ENCODE results near the gene KCNH6. TPM values are rescaled to one million over a fixed set of nuclear protein-coding genes. Genes with fewer than 3 reads are reported as not detected.

The KCNH6 gene
- total RNA-seq, 1 experiment from 2014 or later: not detected

GRCh38 chr17:63525190-63525946, 2.2 kb downstream of the KCNH6 start:
- Mint-ChIP-seq H3K4me3 (ENCODE audit: unreplicated experiment) (no peak overlapping the region), H3K36me3 (ENCODE audit: insufficient read depth, unreplicated experiment) (no peaks in the 10 kb centered on the region), H3K4me1 (ENCODE audit: low read depth, unreplicated experiment) (peaks cover 8% of the 10 kb centered on the region), H3K27ac (ENCODE audit: unreplicated experiment) (no peak overlapping the region), H3K9me3 (ENCODE audit: unreplicated experiment) (no peaks in the 10 kb centered on the region), H3K27me3 (ENCODE audit: insufficient read depth, unreplicated experiment) (peaks cover 8% of the 10 kb centered on the region)
- Histone ChIP-seq H3K27me3 (replicated peaks; ENCODE audit: control insufficient read depth, insufficient read depth, low read length) (no peaks in the 10 kb centered on the region), H3K9me3 (no peaks in the 10 kb centered on the region), H3K4me1 (0 out of 2 replicates have a peak, but pooled peaks cover 4% of the 10 kb centered on the region), H3K36me3 (ENCODE audit: control insufficient read depth, insufficient read depth, low read length) (no peaks in the 10 kb centered on the region), H3K4me3 (ENCODE audit: low read depth, low read length) (no peak overlapping the region)
- BruUV-seq (replicated peaks): no TSS peak
- ChIA-PET CTCF (interaction anchor here (0.6 kb wide), 1 partner anchor 242 kb away, joined by 3 read pairs; no protein-coding TSS in a partner anchor), POLR2A (no interaction called here)
- DNase-seq: no peak
- intact Hi-C loops (cut with micrococcal nuclease; ENCODE audit: unreplicated experiment): no loop called here
- TF ChIP-seq, protein P1, sequence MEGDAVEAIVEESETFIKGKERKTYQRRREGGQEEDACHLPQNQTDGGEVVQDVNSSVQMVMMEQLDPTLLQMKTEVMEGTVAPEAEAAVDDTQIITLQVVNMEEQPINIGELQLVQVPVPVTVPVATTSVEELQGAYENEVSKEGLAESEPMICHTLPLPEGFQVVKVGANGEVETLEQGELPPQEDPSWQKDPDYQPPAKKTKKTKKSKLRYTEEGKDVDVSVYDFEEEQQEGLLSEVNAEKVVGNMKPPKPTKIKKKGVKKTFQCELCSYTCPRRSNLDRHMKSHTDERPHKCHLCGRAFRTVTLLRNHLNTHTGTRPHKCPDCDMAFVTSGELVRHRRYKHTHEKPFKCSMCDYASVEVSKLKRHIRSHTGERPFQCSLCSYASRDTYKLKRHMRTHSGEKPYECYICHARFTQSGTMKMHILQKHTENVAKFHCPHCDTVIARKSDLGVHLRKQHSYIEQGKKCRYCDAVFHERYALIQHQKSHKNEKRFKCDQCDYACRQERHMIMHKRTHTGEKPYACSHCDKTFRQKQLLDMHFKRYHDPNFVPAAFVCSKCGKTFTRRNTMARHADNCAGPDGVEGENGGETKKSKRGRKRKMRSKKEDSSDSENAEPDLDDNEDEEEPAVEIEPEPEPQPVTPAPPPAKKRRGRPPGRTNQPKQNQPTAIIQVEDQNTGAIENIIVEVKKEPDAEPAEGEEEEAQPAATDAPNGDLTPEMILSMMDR (IDR thresholded peaks at IDR 0.05; ENCODE audit: insufficient read depth in 1 of 2, low read depth in 1 of 2, low read length in 1 of 2, severe bottlenecking in 1 of 2, unreplicated experiment in 1 of 2): no peak

GRCh38 chr17:63526861-63527260, 3.7 kb downstream of the KCNH6 start:
- peaks cover 8% of the 10 kb centered on the region for H3K27me3 Mint-ChIP-seq (ENCODE audit: insufficient read depth, unreplicated experiment)
- H3K9me3 Mint-ChIP-seq (ENCODE audit: unreplicated experiment): no peaks in the 10 kb centered on the region
- ChIA-PET CTCF (no interaction called here), POLR2A (no interaction called here)
- no peaks in the 10 kb centered on the region for H3K27me3 ChIP-seq (replicated peaks; ENCODE audit: control insufficient read depth, insufficient read depth, low read length)
- peaks cover 8% of the 10 kb centered on the region for H3K4me1 Mint-ChIP-seq (ENCODE audit: low read depth, unreplicated experiment)
- no peak overlapping the region for H3K4me3 ChIP-seq (ENCODE audit: low read depth, low read length)
- DNase-seq: no peak
- H3K4me3 Mint-ChIP-seq (ENCODE audit: unreplicated experiment): no peak overlapping the region
- intact Hi-C loops (cut with micrococcal nuclease; ENCODE audit: unreplicated experiment): no loop called here
- H3K27ac Mint-ChIP-seq (ENCODE audit: unreplicated experiment): no peak overlapping the region
- 0 out of 2 replicates have a peak, but pooled peaks cover 4% of the 10 kb centered on the region for H3K4me1 ChIP-seq
- no TSS peak for BruUV-seq (replicated peaks)
- TF ChIP-seq, protein P1 (IDR thresholded peaks at IDR 0.05; ENCODE audit: insufficient read depth in 1 of 2, low read depth in 1 of 2, low read length in 1 of 2, severe bottlenecking in 1 of 2, unreplicated experiment in 1 of 2): no peak
- H3K9me3 ChIP-seq: no peaks in the 10 kb centered on the region
- no peaks in the 10 kb centered on the region for H3K36me3 Mint-ChIP-seq (ENCODE audit: insufficient read depth, unreplicated experiment)
- no peaks in the 10 kb centered on the region for H3K36me3 ChIP-seq (ENCODE audit: control insufficient read depth, insufficient read depth, low read length)

- H3K4me3 Mint-ChIP-seq (ENCODE audit: unreplicated experiment): no peak overlapping the region
- Histone ChIP-seq H3K36me3 (ENCODE audit: control insufficient read depth, insufficient read depth, low read length) (no peaks in the 10 kb centered on the region), H3K9me3 (no peaks in the 10 kb centered on the region), H3K27me3 (replicated peaks; ENCODE audit: control insufficient read depth, insufficient read depth, low read length) (no peaks in the 10 kb centered on the region), H3K4me1 (0 out of 2 replicates have a peak, but pooled peaks cover 4% of the 10 kb centered on the region), H3K4me3 (ENCODE audit: low read depth, low read length) (no peak overlapping the region)
- H3K36me3 Mint-ChIP-seq (ENCODE audit: insufficient read depth, unreplicated experiment): no peaks in the 10 kb centered on the region
- TF ChIP-seq, protein P1 (IDR thresholded peaks at IDR 0.05; ENCODE audit: insufficient read depth in 1 of 2, low read depth in 1 of 2, low read length in 1 of 2, severe bottlenecking in 1 of 2, unreplicated experiment in 1 of 2): no peak
- no peak for DNase-seq
- no peaks in the 10 kb centered on the region for H3K9me3 Mint-ChIP-seq (ENCODE audit: unreplicated experiment)
- H3K4me1 Mint-ChIP-seq (ENCODE audit: low read depth, unreplicated experiment): peaks cover 8% of the 10 kb centered on the region
- H3K27ac Mint-ChIP-seq (ENCODE audit: unreplicated experiment): no peak overlapping the region
- POLR2A ChIA-PET: no interaction called here
- intact Hi-C loops (cut with micrococcal nuclease; ENCODE audit: unreplicated experiment): no loop called here
- peaks cover 8% of the 10 kb centered on the region for H3K27me3 Mint-ChIP-seq (ENCODE audit: insufficient read depth, unreplicated experiment)
- CTCF ChIA-PET: no interaction called here
- BruUV-seq (replicated peaks): no TSS peak
Observed at GRCh38 chr17:63528183-63528582, 5.0 kb downstream of the KCNH6 start.

Measured in Caco-2 (cell line).